Activated CD8-positive, alpha-beta memory T cell treated with anti-CD3 and anti-CD28 coated beads, Interleukin-2, amount 50 U/mL, for 24 hours (primary cell): ENCODE data around the gene PODXL2.
"Not testable (repeated sequence)": the region's sequence is repeated elsewhere in the genome, so short reads cannot be mapped to it uniquely, and the experiment has no call there.

ENCODE experiments used
- DNase-seq: peaks from one replicate; pipeline ENCODE4 v3.0.0-alpha.2; 2020; ENCODE audit errors: extremely low read depth

Gene PODXL2

DNA sequence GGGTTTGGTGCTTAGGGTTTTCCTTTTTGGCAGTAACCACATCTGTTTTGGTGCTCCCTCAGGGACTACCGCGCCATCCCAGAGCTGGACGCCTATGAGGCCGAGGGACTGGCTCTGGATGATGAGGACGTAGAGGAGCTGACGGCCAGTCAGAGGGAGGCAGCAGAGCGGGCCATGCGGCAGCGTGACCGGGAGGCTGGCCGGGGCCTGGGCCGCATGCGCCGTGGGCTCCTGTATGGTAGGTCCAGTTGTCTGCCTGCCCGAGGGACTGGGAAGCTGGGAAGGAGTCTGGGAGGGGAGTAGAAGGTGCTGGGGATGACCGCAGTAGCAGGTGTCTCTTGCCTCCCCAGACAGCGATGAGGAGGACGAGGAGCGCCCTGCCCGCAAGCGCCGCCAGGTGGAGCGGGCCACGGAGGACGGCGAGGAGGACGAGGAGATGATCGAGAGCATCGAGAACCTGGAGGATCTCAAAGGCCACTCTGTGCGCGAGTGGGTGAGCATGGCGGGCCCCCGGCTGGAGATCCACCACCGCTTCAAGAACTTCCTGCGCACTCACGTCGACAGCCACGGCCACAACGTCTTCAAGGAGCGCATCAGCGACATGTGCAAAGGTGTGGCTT is 24.3 kb upstream of the PODXL2 start:
- no peak for DNase-seq

DNA sequence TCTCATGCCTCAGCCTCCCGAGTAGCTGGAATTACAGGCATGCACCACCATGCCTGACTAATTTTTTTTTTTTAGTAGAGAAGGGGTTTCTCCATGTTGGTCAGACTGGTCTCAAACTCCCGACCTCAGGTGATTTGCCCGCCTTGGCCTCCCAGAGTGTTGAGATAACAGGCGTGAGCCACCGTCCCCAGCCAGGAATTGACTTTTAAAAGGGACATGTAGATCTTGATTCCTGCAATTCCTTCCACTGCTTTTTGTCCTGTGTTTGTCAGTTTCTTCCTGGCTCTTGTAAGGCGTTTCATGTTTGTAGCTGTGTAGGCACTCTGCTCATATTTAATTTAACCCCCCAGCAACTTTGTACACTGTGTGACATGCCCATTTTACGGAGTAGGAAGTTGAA is 23.4 kb upstream of the PODXL2 start:
- DNase-seq: not testable (repeated sequence)

- no peak for DNase-seq
Observed at GRCh38 chr3:127606086-127606805, 22.7 kb upstream of the PODXL2 start.

DNA sequence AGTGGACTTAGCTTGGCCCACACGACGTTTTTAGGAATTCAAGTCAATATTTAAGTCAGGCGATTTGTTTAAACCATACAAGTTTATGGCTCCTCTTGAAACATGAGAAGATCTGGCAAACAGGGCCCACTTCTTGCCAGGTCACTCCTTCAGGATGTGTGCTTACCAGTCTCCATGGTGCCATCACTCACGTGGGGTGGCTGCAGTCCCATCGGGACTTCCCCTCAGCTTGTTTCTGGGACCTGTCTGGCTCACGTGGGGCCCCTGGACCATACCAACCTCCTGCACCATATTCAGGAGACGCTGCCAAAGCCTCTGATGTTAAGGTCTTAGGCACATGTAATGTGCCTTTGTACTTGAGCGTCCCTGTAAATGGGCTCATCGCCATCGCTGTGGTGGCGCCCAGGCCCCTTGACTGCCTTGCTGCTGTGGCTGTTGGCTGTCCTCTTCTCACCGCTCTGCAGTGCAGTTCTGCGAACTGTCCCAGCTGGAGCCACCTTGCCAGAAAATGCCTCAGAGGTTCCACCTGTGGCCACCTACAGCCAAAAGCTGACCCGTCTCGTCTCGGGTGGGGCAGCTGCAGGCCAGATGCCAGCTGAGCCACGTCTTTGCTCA is 21.9 kb upstream of the PODXL2 start:
- DNase-seq: no peak

DNA sequence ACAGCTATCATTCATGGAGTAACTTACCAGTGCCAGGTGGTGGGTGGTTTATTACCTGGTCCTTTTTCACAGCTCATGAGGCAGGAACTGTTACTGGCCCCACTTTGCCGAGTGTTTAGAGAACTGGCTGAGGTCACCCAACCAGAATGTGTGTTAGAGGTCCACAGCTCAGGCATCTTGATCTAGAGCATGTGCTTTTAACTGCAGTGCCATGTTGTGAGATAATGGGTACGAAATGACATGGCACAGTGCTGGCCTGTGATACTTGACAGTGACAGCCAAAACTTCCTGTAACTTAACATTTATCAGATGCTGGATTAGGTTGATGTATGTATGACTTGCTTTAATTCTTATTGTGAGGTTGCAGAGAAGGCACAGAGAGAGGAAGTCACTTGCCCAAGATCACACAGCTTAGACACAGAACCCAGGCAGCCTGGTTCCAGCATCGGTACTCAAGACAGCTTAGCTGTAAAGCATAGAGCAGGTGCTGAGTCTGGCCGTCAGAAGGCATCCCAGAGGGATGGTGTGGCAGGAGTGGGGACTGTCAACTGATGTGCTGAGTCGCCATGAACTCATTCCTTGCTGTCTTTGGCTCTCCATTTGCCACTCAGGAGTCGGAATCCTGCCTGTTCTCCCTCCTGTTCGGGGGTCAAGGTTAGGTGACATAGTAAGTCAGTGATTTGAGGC is 21.2 kb upstream of the PODXL2 start:
- no peak for DNase-seq

DNA sequence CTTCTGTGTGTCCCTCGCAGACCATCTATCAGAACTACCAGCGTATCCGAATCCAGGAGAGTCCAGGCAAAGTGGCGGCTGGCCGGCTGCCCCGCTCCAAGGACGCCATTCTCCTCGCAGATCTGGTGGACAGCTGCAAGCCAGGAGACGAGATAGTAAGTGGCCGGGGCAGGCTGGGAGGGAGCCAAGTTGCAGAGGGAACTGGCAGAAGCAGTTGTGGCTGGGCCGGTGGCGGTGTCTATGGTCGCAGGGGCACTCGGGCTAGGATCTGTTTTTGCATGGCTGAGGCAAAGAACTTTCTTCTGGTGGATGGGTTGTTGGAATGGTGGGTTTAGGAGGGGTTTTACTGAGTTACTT is 20.6 kb upstream of the PODXL2 start:
- no peak for DNase-seq

- DNase-seq: no peak
Observed at GRCh38 chr3:127610105-127610504, 18.9 kb upstream of the PODXL2 start.

- no peak for DNase-seq
Observed at GRCh38 chr3:127611251-127611650, 17.7 kb upstream of the PODXL2 start.

DNA sequence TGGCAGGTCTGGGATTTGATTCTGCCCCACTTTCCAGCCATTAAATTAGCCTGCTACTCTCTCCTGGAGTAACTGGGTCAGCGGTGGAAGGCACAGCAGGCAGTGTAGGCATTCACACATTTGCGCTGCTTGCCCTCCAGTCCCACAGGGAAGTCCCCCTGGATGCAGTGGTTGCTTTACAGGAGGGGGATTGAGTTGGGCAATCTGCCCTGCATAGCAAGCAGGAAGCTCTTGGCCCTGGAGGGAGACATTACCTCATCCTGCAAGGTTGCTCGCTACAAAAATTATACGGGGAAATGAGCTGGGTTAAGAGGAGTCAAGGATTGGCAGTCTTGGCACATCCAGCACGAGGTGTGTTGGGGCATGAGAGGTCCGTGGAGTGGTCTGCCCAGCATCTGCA is 16.0 kb upstream of the PODXL2 start:
- no peak for DNase-seq

- DNase-seq: no peak
Observed at GRCh38 chr3:127613406-127613805, 15.6 kb upstream of the PODXL2 start.

GRCh38 chr3:127614928-127615589 is 13.9 kb upstream of the PODXL2 start:
- no peak for DNase-seq

DNA sequence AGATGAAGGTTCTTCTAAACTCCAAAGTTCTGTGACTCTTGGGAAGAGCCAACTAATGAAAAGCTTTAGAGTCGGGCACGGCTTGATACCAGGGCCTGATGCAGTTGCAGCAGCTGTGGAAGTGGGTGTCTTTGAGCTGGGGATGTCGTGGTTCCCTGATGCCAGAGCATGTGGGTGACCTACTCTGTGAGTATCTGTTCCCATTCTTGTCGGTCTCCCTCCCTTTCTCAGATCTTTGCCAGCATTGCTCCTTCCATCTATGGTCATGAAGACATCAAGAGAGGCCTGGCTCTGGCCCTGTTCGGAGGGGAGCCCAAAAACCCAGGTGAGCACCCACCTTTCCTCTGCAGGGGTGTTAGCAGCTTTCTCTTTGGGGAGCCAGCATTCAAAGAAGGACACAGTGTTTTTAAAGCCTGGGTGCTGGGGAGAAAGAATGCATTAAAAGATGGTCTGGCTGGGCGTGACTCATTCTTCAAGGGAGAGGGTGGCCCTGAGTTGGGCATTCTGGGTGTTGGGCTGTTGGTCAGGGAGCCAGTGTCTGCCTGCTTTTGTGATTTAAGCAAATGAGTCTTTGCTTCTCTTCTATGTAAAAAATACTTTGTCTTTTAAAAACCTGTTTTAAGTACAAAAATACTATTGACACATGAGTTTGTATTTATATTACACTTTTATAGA is 13.2 kb upstream of the PODXL2 start:
- no peak for DNase-seq

- no peak for DNase-seq
Observed at GRCh38 chr3:127616836-127617605, 12.0 kb upstream of the PODXL2 start.

DNA sequence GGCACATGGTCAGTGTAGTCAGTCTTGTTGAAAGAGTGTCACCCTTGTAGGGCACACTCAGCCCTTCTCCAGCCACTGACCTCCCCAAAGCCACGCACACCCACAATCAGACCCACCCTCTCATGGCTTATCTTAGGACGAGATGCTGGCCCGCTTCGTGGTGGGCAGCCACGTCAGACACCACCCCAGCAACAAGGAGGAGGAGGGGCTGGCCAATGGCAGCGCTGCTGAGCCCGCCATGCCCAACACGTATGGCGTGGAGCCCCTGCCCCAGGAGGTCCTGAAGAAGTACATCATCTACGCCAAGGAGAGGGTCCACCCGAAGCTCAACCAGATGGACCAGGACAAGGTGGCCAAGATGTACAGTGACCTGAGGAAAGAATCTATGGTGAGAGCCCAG is 10.1 kb upstream of the PODXL2 start:
- no peak for DNase-seq

DNA sequence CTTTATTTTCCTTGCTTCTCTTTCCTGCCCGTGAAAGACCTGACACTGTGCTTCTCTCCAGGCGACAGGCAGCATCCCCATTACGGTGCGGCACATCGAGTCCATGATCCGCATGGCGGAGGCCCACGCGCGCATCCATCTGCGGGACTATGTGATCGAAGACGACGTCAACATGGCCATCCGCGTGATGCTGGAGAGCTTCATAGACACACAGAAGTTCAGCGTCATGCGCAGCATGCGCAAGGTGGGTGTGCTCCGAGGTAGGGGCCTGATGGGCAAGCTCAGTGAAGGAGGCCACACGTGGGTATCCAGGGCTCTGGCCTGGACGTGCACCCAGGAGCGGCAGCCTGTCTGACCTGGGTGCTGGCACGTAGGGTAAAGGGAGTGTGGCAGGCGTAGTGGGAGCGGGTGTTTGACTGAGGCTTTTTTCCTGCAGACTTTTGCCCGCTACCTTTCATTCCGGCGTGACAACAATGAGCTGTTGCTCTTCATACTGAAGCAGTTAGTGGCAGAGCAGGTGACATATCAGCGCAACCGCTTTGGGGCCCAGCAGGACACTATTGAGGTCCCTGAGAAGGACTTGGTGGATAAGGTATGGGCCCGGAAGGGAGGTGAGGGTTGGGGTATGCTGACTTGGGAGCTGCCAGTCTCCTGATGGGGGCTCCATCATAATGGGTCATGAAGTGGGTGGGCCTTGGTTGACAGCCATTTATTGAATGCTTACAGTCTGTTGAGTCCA is 8.2 kb upstream of the PODXL2 start:
- DNase-seq: no peak

GRCh38 chr3:127622031-127622430 is 7.0 kb upstream of the PODXL2 start:
- no peak for DNase-seq

DNA sequence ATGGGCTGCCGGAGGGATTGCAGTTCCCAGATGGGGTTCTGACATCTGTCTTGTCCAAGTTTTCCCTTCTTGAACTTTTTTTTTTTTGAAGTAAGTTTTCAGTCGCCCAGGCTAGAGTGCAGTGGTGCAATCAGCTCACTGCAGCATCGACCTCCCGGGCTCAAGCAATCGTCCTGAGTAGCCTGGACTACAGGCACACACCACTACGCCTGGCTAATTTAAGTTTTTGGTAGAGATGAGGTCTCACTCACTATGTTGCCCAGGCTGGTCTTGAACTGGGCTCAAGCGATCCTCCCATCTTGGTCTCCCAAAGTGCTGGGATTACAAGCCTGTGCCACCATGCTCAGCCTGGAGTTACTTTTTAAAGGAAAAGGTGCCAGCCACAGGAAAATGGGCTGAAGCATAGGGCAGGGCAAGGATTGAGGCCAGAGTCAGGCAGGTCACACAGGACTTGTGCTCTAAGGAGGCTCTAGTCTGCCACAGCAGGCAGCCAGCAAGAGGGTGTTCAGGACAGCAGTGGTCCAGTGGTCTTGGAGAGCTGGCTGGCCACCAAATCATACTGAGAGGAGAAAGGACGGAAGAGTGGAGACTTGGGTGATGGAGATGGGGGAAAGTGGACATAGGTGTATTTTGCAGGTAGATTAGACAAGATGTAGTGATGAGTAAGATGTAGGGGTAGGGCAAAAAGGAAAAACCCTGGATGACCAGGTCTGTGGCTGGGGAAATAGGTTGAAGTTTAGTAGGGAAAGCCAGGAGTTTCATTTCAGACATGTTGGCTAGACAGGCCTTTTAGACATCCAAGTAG is 6.0 kb upstream of the PODXL2 start:
- DNase-seq: no peak

DNA sequence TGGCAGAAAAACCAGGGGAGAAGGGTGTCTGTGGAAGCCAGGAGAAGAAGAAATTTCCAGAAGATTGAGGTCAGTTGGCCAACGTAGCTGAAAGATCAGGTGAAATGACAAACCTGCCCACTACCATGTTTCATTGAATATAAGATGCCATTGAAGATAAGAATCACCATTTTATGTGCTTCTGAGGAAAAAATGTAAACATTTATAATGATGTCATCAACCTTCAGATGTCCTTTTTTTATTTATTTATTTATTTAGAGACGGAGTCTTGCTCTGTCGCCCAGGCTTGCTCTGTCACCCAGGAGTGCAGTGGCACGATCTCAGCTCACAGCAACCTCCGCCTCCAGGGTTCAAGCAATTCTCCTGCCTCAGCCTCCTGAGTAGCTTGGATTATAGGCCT is 4.9 kb upstream of the PODXL2 start:
- no peak for DNase-seq

GRCh38 chr3:127625821-127626220 is 3.2 kb upstream of the PODXL2 start:
- no peak for DNase-seq
